ENCODE data around the gene OCIAD2. TPM values are rescaled to one million over a fixed set of nuclear protein-coding genes. Genes with fewer than 3 reads are reported as not detected.

OCIAD2 gene
- total and polyA plus RNA-seq, 2 of the 8 experiments (the other 6 are each of a cell fraction or from before 2014, with no cell fraction given): 105 to 122 TPM

- Histone ChIP-seq H3K79me1 (ENCODE audit: low read depth, low read length) (no peaks in the 10 kb centered on the region), H2BK12ac (ENCODE audit: low read depth, low read length) (no peak overlapping the region), H3K36me3 (ENCODE audit: control insufficient read depth in 2 of 4, insufficient read depth in 4 of 4, low read length in 3 of 4) (peaks cover 4 to 69% (median 24%) of the 10 kb centered on the region in 4 experiments; a peak in 7 of 8 replicates), H3K23me2 (ENCODE audit: low read depth, low read length) (no peaks in the 10 kb centered on the region), H4K91ac (replicated peaks; ENCODE audit: insufficient read length, low read length) (no peak overlapping the region), H2AK5ac (ENCODE audit: low read depth, low read length) (no peak overlapping the region), H2BK15ac (ENCODE audit: low read length) (no peak overlapping the region), H3K4me2 (ENCODE audit: insufficient read depth in 1 of 2, low read depth in 2 of 2, low read length in 2 of 2) (no peak overlapping the region), H4K5ac (ENCODE audit: insufficient read length, low read depth, low read length) (no peak overlapping the region), H3K14ac (ENCODE audit: insufficient read length) (no peak overlapping the region), H3K27ac (ENCODE audit: low read depth, low read length) (no peak overlapping the region), H3K56ac (replicated peaks; ENCODE audit: insufficient read length, low read depth, low read length) (no peak overlapping the region), H3K27me3 (replicated peaks in 1 of 4; ENCODE audit: control insufficient read depth in 3 of 4, extremely low read depth in 1 of 4, insufficient read depth in 3 of 4, low read length in 3 of 4) (no peaks in the 10 kb centered on the region), H3K4me1 (replicated peaks in 1 of 4; ENCODE audit: control insufficient read depth in 3 of 4, insufficient read depth in 4 of 4, low read length in 3 of 4) (no peaks in the 10 kb centered on the region), H3K9ac (replicated peaks in 1 of 4; ENCODE audit: extremely low read depth in 1 of 4, low read depth in 3 of 4, low read length in 3 of 4) (no peak overlapping the region), H3K4ac (replicated peaks; ENCODE audit: insufficient read length, low read depth, low read length) (no peak overlapping the region), H4K8ac (ENCODE audit: extremely low read depth, insufficient read depth, low read length) (no peak overlapping the region), H3K4me3 (ENCODE audit: extremely low read depth in 1 of 4, insufficient read depth in 2 of 4, low read depth in 3 of 4, low read length in 4 of 4) (no peak overlapping the region), H2BK20ac (ENCODE audit: low read length) (no peak overlapping the region), H2BK120ac (replicated peaks; ENCODE audit: low read depth, low read length) (no peak overlapping the region), H3K23ac (ENCODE audit: insufficient read length) (no peak overlapping the region), H3K18ac (ENCODE audit: extremely low read depth, low read length) (no peak overlapping the region), H3K9me3 (ENCODE audit: insufficient read depth in 2 of 2, low read depth in 1 of 2, low read length in 1 of 2) (no peaks in the 10 kb centered on the region), H4K20me1 (replicated peaks in 1 of 2; ENCODE audit: control insufficient read depth in 1 of 2, insufficient read depth in 2 of 2, low read length in 2 of 2) (peaks cover 2 to 3% of the 10 kb centered on the region in 2 experiments), H2AFZ (ENCODE audit: low read length) (no peak overlapping the region), H3K79me2 (ENCODE audit: control insufficient read depth in 1 of 2, insufficient read depth in 2 of 2, low read length in 2 of 2) (no peaks in the 10 kb centered on the region), H2BK5ac (ENCODE audit: low read depth, low read length) (no peak overlapping the region)
- FAIRE-seq (no peak), DNase-seq (ENCODE audit: low read depth in 1 of 2, low spot score in 2 of 2) (no peak)
- TF ChIP-seq EP300 (IDR thresholded peaks at IDR 0.05; ENCODE audit: borderline replicate concordance in 1 of 2, low read depth in 2 of 2, low read length in 2 of 2) (no peak), POU5F1 (IDR thresholded peaks at IDR 0.05; ENCODE audit: low read depth, low read length) (no peak), PHF8 (conservative IDR thresholded peaks at IDR 0.05; ENCODE audit: low read depth, low read length) (no peak), SP1 (IDR thresholded peaks at IDR 0.05; ENCODE audit: low read depth, low read length) (no peak), JUND (IDR thresholded peaks at IDR 0.05; ENCODE audit: low read length) (no peak), GABPA (IDR thresholded peaks at IDR 0.05; ENCODE audit: borderline replicate concordance, insufficient read depth, low read length) (no peak), SIRT6 (IDR thresholded peaks at IDR 0.05; ENCODE audit: low read length) (no peak), TAF1 (IDR thresholded peaks at IDR 0.05; ENCODE audit: low read depth, low read length) (no peak)
- CTCF ChIA-PET (ENCODE audit: partially characterized antibody): no interaction called here
- WGBS, 2 experiments (ENCODE audit: extremely low coverage in 1 of 2, insufficient coverage in 1 of 2, insufficient read length in 1 of 2, insufficient replicate concordance in 2 of 2, low coverage in 1 of 2, low lambda C conversion rate in 2 of 2, missing lambda C conversion rate in 1 of 2): 86% methylated on average over 2 of the region's 2 CpGs; no CpG with 5 or more reads in 1 of the 2 experiments
- POLR2A ChIA-PET (ENCODE audit: partially characterized antibody): interaction anchor here (0.8 to 1.5 kb wide), 2 partner anchors 9 to 14 kb away, joined by 3 to 5 read pairs; no protein-coding TSS in a partner anchor
Measured at GRCh38 chr4:48854982-48855381, 51.6 kb downstream of the OCIAD2 start.
